Stimulated activated CD8-positive, alpha-beta memory T cell treated with anti-CD3 and anti-CD28 coated beads, Interleukin-12 subunit alpha, Interleukin-12 subunit beta, amount 100 ng/mL, for 24 hours (primary cell): ENCODE results near the gene CD320.
"Not testable (repeated sequence)": the region's sequence is repeated elsewhere in the genome, so short reads cannot be mapped to it uniquely, and the experiment has no call there.

Experiments
- DNase-seq: peaks from one replicate; pipeline ENCODE4 v3.0.0-alpha.2; 2020; ENCODE audit errors: extremely low read depth

The CD320 gene

GRCh38 chr19:8310342-8311055, 2.3 kb upstream of the CD320 start:
- no peak for DNase-seq

DNA sequence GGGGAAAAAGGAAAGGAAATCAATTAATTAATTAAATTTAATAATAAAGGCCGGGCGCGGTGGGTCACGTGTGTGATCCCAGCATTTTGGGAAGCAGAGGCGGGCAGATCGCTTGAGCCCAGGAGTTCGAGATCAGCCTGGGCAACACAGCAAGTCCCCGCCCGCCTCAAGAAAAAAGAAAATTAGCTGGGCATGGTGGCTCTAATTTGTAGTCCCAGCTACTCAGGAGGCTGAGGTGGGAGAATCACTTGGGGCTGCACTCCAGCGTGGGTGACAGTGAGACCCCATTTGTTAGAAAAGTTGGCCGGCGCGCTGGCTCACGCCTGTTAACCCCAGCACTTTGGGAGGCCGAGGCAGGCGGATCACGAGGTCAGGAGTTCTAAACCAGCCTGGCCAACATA, 733 bp upstream of the CD320 start:
- DNase-seq = no peak

DNA sequence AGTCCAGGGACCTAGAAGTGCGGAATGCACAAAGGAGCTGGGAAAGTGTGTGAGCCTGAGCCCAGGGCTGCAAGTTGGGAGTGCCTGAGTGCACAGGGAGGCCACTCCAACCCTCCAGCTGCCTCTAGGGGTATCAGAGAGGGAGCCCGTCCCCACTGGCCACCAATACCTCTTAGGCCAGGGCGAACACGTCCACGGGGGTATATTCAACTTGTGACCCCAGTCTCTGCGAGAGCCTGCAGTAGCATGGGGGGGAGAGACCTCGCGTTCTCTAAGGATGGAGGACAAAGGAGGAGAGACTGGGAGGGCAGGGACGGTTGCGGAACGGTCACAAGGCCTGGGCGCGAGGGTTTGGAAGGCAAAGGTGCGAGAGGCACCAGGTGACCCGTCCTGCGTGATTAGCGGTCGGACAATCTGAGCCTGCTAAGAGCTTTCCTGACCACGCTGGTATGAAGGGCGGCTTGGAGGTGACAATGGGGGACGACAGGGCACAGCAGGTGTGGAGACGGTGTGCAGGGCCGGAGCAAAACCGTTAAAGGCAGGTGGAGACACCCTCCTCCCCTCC, 676 bp downstream of the CD320 start:
- no peak for DNase-seq

DNA sequence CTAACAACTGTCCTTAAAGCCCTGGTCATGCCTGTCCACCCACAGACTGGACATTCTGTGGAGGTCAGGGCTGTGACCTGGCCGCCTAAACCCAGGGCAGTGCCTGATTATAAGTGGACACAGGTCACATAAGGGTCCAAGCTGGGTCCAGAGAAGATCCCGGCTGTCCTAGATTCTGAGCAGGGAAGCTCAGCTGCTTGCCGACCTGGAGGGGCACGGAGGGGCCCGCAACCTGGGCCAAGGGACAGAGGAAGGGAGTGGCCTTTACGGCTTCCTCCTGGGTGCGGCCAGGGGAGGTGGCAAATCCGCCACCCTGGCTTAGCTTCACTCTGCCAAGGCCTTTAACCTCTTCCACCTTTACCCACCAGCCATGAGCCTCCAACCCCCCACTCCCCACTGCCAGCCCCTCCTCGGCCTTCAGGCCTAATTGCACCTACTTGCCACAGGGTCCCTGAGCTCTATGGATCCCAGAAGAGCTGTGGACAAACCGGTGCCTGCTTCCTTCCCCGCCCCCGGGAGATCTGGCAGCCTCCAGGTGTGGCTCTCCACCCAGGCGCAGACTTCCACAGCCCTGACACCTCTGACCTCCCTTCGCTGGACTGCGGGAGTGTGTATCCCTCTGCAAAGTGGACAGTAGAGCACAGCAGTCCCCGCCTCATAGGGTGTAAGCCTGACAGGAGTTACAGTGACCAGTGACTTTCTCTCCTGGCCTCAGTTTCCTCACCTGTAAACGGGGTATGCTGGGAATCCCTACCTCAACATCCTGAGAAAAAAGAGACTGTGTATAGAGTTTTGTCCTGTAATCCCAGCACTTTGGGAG, 1.7 kb downstream of the CD320 start:
- no peak for DNase-seq

DNA sequence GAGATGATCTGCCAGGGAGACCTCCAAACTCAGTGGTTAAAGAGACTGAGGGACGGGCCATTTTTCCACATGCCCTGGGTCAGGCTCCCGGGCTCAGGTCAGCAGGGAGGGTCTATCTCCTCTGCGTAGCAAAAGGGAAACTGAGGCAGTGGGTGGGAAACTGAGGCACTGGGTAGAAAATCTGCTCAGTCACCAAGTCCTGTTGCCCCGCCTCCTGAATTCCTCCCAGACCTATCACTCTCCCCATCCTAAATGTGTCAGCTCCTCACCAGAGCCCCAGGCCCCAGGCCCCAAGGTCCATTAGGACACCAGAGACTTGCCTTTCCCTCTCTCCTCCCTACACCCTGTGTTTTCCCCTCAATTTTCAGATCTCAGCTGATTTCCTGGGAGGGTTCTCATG, 2.4 kb downstream of the CD320 start:
- DNase-seq = no peak

DNA sequence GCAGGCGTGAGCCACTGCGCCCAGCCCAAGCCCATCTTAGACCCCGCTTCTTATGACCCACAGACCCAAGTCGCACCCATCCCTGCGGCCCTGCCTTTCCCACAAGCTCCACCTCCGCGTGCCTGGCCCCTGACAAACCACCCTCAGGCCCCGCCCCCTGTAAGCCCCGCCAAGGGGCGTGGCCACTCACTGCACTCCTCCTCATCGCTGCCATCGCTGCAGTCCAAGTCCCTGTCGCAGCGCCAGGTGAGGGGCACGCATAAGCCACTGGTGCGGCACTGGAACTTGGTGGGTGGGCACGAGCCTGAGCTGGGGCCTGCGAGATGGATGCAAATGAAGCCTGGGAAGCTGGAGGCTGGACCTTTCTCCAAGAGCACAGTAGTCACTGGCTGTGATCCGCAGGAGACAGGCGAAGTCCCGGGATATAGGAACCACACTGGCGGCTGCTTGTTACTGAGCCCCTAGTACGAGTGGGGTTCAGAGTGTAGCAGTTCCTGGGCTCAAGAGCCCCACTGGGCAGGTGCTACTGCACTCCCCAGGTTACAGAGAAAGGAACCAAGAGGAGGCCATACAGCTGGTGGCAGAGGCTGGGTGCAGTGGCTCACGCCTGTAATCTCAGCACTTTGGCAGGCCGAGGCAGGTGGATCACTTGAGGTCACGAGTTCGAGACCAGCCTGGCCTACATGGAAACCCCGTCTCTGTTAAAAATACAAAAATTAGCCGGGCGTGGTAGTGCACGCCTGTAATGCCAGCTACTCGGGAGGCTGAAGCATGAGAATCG, 3.1 kb downstream of the CD320 start:
- DNase-seq = no peak

DNA sequence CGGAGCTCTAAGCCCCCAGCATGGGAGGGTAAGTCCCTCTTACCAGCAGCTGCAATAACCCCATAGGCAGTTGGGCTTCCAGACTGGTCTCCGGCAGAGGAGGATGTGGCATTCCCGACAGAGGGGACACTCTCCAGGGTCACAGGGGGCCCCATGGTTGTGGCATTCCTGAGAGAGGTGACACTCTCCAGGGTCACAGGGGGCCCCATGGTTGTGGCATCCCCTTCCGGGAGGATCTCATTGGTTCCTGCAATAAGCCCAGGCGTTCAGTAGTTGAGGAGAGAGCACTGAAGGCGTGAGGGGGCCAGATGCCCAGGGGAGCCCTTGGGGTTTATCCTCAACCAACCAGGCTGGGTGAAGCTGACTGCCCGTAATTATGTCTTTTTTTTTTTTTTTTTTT, 5.4 kb downstream of the CD320 start:
- DNase-seq = no peak

DNA sequence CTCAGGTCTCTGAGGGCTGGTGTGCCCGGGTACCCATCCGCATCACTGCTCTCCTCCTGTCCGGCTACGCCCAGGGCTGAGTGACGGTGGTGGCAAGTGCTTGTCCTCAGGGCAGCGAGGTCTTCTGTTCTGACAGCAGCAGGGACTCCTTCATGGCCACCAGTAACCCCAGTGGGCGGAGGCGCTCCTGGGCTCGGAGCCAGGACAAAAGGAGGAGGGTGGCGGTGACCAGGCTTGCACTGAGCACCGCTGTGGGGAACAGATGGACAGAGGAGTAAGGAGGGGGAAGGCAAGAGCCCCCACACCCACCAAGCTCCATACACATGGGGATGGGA, 5.8 kb downstream of the CD320 start:
- DNase-seq = no peak

DNA sequence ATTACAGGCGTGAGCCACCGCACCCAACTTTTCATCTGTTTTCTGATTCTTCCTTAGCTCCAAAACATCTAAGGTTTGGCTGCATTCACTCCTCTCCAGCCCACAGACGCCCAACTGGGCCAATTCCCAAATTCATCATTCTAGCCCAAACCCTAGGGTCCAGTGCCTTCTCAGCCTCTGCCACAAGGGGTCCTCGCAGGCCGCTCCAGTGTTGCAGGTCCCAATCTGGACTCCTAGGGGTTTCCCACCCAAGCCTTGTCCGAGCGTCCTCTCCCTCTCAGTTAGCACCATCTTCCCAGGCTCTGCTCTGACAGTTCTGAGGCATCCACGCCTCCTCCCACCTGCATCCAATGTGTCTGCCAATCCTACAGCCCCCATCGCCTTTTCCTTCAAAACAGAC, 16.8 kb downstream of the CD320 start:
- DNase-seq = not testable (repeated sequence)

GRCh38 chr19:8276508-8276907, 31.6 kb downstream of the CD320 start:
- DNase-seq = not testable (repeated sequence)

DNA sequence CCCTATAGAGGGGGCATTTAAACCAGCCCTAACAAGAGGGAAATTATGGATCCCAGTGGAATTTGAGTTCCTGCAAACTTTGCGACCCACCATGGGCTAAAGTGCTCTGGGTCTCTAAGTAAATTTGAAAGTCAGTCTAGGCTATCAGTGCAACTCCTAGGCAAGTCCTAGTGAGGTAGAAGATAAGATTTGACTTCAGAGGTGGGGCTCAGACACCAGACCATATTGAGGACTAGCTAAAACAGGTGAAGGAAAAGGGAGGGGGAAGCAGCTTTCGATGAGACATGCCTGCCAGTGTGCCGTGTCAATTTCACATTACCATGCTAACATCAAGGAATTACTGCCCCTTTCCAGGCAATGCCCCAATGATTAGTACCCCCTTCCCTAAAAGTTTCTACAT, 38.4 kb downstream of the CD320 start:
- DNase-seq = no peak

DNA sequence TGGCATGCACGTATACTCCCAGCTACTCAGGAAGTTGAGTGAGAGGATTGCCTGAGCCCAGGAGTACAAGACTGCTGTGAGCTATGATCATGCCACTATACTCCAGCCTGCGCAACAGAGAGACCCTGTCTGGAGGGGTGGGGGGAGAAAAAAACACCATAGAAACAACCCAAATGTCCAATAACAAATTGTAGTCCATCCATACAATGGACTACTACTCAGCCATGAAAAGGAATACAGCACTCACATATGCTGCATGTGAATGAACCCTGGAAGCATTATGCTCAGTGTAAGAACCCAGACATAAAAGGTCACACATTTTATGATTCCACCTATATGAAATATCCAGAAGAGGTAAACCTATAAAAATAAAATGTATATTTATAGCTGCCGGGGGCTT, 42.3 kb downstream of the CD320 start:
- no peak for DNase-seq

GRCh38 chr19:8264248-8264647, 43.9 kb downstream of the CD320 start:
- DNase-seq = not testable (repeated sequence)

GRCh38 chr19:8262431-8262830, 45.7 kb downstream of the CD320 start:
- no peak for DNase-seq

- no peak for DNase-seq
These were observed 46.3 kb downstream of the CD320 start for GRCh38 chr19:8261881-8262280.

- no peak for DNase-seq
These were observed 46.8 kb downstream of the CD320 start for GRCh38 chr19:8261347-8261746.

- DNase-seq = no peak
These were observed 48.3 kb downstream of the CD320 start for GRCh38 chr19:8259922-8260247.

DNA sequence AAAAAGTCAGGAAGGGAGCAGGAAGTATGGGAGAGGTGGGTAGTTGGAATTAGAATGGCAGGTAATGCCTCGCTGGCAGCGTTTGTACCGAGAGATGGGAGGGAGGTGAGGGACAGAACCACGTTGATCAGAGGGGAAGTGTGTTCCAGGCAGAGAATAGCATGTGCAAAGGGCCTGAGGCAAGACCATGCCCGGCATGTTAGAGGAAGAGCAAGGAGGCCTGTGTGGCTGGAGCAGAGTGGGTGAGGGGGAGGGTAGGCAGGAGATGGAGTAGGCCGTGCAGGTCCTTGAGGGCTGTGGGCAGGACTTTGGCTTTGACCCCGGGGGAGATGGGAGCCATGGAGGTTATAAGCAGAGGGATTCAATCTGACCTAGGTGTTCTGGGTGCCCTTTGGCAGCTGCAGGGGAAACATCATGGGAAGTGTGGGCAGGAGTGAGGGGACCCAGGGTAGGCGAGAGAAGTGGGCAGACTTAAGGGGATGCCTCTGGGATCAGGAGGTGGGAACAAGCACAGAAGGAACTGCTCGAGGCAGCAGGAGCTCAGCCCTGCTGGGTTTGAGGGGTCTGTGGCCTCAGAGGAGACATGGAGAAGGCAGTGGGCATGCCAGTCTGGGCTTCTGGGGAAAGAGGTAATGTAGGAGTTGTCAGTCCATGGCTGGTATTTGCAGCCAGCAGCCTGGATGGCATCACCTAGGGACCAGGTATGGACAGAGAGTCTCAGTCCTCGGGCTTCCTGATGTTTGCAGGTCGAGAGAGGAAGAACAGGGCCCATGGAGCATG, 48.8 kb downstream of the CD320 start:
- DNase-seq = no peak

DNA sequence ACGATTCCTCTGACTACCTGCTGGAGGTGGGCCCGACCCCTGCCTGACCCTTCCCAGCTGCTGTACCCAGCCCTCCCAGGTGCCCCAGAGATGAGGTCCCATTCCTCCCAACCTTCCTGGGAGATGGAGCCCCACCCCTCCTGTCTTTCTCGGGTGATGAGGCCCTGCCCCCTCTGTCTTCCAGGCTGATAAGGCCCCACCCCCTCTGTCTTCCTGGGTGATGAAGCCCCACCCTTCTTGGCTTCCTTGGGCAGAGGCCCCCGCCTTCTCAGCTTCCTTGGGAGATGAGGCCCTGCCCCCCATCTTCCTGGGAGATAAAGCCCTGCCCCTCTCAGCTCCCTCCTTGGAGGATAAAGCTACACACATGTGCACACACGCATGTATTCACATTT, 51.1 kb downstream of the CD320 start:
- no peak for DNase-seq

GRCh38 chr19:8256276-8257051, 51.7 kb downstream of the CD320 start:
- DNase-seq = no peak
